HuH-7 (cell line): ENCODE measurements around the gene GEN1.
A peak's percentile ranks its signal among the peaks of the same experiment; 100 is the strongest.

ENCODE experiments used
- DNase-seq: peaks from one replicate; pipeline ENCODE4 v3.0.0; 2011; ENCODE audit warnings: low spot score

Gene GEN1

GRCh38 chr2:17827316-17827715 lies 73.4 kb downstream of the GEN1 start:
- no peak for DNase-seq

DNA sequence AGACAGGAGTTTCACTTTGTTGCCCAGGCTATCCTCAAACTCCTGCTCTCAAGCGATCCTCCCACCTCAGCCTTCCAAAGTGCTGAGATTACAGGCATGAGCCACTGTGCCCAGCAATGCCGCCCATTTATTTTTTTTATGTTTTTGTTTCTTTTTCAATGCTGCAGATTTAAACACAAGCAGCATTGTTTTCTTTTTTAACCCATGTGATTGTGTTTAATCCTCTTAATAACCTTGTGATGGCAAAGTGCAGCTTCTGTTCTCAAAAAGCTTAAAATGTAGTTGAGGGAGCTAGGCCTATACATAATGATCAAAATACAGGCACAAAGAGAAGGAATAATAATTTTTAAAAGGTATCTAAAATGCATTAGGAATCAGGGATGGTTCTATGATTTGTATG lies 73.8 kb downstream of the GEN1 start:
- no peak for DNase-seq

DNA sequence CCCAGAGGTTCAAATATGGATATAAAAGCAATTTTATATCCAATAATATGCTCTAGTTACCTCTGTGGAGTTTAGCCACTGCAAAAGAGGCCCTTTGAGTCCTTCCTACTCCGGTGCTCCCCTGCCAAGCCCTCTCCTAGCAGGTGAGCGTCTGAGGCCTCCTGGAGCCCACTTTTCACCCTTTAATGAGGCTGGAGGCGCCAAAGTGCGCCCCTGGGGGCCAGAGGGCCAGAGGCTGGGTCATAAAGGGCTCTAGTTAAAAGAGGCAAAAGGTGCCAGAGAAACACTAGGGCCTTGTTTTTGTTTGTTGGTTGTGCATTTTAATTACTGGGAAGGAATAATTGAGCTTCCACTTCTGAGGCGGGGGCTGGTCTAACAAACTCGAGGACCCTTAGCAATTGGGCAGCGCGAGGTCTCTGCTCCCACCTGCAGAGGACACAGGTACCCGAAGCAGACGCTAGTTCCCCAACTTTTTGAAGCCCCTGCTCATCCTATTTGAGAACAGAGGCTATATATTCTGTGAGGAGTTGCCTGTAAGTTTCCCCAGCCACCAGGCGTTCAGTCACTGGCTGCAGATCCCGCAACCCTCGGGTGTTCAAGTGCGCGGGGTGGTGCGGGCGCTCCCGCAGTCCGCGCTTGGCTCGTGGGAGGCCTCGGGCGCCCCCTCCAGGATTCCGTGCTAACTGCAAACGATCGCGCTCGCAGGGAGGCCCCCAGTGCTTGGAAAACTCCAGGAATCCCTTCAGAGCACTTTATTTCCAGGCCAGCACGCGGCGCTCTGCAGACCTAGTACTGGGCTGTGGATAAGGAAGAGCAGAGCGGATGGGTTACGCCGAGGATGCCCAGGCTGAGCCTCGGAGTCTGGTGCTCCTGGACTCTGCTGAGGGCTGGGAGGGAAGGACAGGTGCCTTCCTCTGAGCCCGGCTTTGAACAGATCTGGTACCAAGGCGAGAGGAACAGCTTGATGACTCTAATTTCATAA lies 76.4 kb downstream of the GEN1 start:
- peak; percentile 82 for DNase-seq

- no peak for DNase-seq
These were observed 81.6 kb downstream of the GEN1 start for GRCh38 chr2:17835516-17835915.
